ENCODE data around the gene ERC2.

ERC2 gene

DNA sequence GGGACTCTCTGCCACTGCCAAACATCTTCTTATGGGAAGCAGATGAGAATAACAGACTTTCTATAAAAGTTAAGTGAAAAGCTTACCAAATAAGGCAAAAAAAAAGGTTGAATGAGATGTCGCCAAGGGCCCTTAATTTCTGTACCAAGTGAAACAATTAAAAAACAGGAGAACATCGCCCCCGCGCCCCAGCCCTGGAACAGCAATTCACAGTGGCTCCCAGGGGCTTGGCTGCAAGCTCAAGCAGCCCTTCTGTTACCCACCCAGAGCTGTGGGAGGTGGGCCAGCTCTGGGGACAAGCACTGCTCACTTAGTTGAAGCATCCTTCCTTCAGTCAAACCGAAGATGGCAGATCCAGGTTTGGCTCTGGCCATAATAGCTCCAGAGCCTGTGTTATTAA lies 208.0 kb downstream of the ERC2 start:
- H3K9ac ChIP-seq (ENCODE audit: low read depth, low read length): no peak overlapping the region
- peaks cover 7% of the 10 kb centered on the region; the same call in 1 of the 2 replicates for H3K4me1 ChIP-seq (ENCODE audit: insufficient read depth, low read length)
- no peaks in the 10 kb centered on the region for H3K36me3 ChIP-seq (ENCODE audit: insufficient read depth, low read length)
- H3K9me3 ChIP-seq (ENCODE audit: control insufficient read depth, insufficient read depth, low read length): no peaks in the 10 kb centered on the region

DNA sequence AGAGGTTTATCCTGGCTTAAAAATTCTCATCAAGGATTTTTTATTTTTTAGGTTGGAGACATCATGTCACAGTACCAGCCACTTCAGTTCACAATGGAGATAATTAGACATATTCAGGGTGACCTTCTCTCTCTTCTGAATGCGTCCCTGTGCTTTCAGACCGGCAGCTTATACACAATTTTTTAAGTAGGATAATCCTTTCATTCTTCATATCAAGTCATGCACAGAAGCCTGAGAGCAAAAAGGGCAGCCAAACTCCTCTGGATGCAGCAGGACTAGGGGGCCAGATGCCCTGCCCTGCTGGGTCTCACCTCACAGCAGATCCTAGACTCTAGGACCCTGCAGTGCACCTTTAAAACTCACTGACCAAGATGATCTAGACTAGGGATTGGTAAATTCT lies 210.4 kb downstream of the ERC2 start:
- H3K9ac ChIP-seq (ENCODE audit: low read depth, low read length): no peak overlapping the region

DNA sequence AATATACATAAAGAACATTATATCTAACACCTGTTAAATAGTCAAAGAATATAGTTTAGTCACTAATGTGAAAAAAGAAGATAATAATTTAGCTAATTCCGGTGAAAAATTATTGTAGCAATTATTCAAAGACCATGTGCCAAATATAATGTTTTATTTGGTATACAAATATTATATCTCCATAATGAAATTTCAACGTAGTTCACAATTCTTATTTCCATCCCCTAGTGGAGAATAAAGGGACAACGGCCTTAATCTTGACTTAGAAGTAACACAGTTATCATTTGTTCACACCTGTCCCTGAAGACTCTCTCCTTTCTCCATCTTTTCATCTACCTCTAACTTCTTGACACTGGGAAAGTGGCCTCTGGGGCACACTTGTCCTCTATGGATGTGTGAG lies 213.4 kb downstream of the ERC2 start:
- Histone ChIP-seq H3K36me3 (ENCODE audit: insufficient read depth, low read length) (no peaks in the 10 kb centered on the region), H3K9me3 (ENCODE audit: control insufficient read depth, insufficient read depth, low read length) (no peaks in the 10 kb centered on the region), H3K9ac (ENCODE audit: low read depth, low read length) (no peak overlapping the region), H3K4me1 (ENCODE audit: insufficient read depth, low read length) (peaks cover 21% of the 10 kb centered on the region)

More for the DNA sequence above, 210.4 kb downstream of the ERC2 start:
- Histone ChIP-seq H3K4me1 (ENCODE audit: insufficient read depth, low read length) (peaks cover 21% of the 10 kb centered on the region), H3K9me3 (ENCODE audit: control insufficient read depth, insufficient read depth, low read length) (no peaks in the 10 kb centered on the region), H3K36me3 (ENCODE audit: insufficient read depth, low read length) (no peaks in the 10 kb centered on the region)

DNA sequence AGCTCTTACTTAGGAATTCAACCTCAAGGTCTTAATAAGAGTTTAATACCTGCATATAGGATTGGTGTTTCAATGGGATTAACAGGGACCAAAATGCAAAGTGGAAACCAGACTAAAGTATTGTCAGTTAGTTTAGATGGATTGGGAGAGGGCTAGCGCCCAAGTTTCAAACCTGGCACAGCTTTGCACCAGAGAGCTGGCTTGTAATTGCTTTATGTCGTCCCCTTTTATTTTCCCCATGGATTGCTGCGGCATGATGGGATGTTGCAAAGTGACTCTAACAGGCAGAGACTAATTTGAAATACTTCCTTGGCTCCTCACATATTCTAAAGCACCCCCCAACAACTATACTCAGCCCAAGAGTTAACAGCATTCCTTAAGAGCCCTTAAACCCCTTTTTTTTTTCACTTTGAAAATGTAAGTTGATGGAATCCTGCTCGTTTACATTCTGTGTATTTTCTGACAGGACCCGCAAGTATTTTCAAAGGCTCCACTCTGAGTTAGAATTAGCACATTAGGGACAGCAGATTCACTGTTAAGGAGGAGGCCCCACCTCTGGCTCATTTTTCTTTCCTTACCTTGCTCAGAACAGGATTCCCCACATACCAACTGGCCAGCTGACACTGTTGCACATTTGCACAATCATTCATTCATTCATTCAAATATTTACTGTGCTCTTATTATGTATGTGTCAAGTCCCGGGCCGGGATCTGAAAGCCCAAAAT lies 214.2 kb downstream of the ERC2 start:
- H3K9ac ChIP-seq (ENCODE audit: low read depth, low read length): no peak overlapping the region
- no peaks in the 10 kb centered on the region for H3K9me3 ChIP-seq (ENCODE audit: control insufficient read depth, insufficient read depth, low read length)
- H3K4me1 ChIP-seq (ENCODE audit: insufficient read depth, low read length): peaks cover 21% of the 10 kb centered on the region
- no peaks in the 10 kb centered on the region for H3K36me3 ChIP-seq (ENCODE audit: insufficient read depth, low read length)

DNA sequence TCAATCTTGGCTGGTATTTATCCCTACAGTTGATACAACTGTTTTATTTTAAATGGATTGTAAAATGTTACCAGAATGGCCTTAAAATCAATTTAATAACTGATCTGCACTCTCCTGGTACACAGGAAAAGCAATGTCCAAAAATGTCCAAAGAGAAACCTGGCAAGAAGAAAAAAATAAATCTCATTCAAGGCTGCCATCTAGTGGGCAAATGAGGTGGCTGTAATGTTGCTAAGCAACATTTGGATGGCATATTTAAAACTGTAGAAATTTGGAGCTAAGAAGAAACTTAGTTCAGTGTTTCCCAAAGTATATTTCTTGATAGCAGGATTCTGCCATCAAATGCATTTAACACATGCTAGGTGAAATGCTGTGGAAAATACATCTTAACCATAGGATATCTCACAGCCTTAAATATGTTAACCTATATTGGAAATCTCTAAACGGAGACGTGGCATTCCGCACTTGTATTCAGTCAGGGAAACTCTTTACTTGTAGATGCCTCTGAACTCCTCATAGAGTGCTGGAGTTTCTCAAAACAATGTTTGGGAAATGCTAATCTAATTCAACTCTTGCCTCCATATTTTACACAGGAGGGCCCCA lies 216.8 kb downstream of the ERC2 start:
- peaks cover 21% of the 10 kb centered on the region for H3K4me1 ChIP-seq (ENCODE audit: insufficient read depth, low read length)
- no peaks in the 10 kb centered on the region for H3K9me3 ChIP-seq (ENCODE audit: control insufficient read depth, insufficient read depth, low read length)
- no peaks in the 10 kb centered on the region for H3K36me3 ChIP-seq (ENCODE audit: insufficient read depth, low read length)
- H3K9ac ChIP-seq (ENCODE audit: low read depth, low read length): no peak overlapping the region

DNA sequence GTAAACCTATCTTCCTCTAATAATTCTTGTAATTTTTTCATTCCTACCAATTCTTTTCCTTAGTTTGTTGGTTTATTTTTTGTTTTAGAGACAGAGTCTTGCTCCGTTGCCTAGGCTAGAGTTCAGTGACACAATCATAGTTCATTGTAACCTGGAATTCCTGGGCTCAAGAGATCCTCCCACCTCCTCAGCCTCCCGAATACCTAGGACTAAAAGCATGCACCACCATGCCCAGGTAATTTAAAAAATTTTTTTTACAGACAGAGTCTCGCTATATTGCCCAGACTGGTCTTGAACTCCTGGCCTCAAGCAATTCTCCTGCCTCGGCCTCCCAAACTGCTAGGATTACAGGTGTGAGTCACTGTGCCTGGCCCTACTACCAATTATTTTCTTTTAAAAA lies 220.2 kb downstream of the ERC2 start:
- Histone ChIP-seq H3K4me1 (ENCODE audit: insufficient read depth, low read length) (no peaks in the 10 kb centered on the region), H3K36me3 (ENCODE audit: insufficient read depth, low read length) (no peaks in the 10 kb centered on the region), H3K9me3 (ENCODE audit: control insufficient read depth, insufficient read depth, low read length) (no peaks in the 10 kb centered on the region), H3K9ac (ENCODE audit: low read depth, low read length) (no peak overlapping the region)

DNA sequence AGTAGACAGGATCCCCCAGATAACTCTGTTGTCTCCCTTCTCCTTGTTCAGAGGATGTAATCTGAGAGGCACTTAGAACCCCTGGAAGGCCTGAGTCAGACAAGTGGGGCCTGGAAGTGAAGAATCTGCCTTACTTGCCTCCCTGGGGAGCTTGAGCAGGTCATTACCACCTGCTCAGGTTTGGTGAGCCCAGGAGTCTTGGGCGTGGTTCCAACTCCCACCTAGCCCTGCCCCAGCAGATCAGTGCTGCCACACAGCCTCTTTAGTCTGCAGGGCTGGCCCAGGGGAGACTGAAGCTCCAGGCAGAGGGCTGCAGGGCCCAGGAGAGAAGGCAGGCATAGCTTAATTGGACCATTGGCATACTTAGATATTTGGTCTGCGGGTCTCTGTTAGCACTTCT lies 230.0 kb downstream of the ERC2 start:
- H3K9ac ChIP-seq (ENCODE audit: low read depth, low read length): no peak overlapping the region
- H3K4me1 ChIP-seq (ENCODE audit: insufficient read depth, low read length): peaks cover 6% of the 10 kb centered on the region; the same call in 1 of the 2 replicates
- no peaks in the 10 kb centered on the region for H3K36me3 ChIP-seq (ENCODE audit: insufficient read depth, low read length)
- no peaks in the 10 kb centered on the region for H3K9me3 ChIP-seq (ENCODE audit: control insufficient read depth, insufficient read depth, low read length)

DNA sequence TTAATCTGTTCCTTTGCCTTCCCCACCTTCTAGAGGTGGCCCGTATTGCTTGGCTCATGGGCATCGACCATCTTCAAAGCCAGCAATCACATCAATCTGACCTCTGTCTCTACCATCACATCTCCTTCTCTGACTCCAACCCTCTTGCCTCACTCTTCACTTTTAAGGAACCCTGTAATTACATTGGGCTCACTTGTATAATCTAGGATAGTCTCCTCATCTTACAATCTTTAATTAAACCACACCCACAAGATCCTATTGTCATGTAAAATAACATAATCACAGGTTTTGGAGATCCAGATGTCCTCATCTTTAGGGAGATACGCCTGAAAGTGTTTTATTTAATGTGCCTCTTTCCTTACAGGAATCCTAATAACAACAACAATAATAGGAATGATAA lies 234.5 kb downstream of the ERC2 start:
- no peaks in the 10 kb centered on the region for H3K36me3 ChIP-seq (ENCODE audit: insufficient read depth, low read length)
- H3K9ac ChIP-seq (ENCODE audit: low read depth, low read length): no peak overlapping the region
- peaks cover 6% of the 10 kb centered on the region; the same call in 1 of the 2 replicates for H3K4me1 ChIP-seq (ENCODE audit: insufficient read depth, low read length)
- no peaks in the 10 kb centered on the region for H3K9me3 ChIP-seq (ENCODE audit: control insufficient read depth, insufficient read depth, low read length)

DNA sequence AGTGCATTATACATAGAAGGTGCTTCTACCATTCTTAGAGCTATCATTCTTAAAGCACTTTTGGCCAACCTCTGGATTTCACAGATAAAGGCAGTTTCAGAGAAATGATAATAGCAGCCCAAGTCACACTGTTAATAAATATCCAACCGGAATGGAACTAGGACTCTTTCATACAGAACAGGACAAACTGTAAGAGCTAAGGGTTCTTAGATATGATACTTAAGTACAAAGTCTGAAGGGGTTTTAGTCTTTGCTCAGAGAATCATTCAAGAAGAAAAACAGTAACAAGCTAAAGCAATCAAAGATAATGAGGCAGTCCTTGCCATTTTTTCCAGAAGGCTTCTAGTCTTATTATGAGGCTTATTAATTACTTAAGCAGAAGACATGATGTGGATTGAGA lies 239.0 kb downstream of the ERC2 start:
- no peaks in the 10 kb centered on the region for H3K9me3 ChIP-seq (ENCODE audit: control insufficient read depth, insufficient read depth, low read length)
- H3K9ac ChIP-seq (ENCODE audit: low read depth, low read length): no peak overlapping the region
- no peaks in the 10 kb centered on the region for H3K36me3 ChIP-seq (ENCODE audit: insufficient read depth, low read length)
- no peaks in the 10 kb centered on the region for H3K4me1 ChIP-seq (ENCODE audit: insufficient read depth, low read length)

DNA sequence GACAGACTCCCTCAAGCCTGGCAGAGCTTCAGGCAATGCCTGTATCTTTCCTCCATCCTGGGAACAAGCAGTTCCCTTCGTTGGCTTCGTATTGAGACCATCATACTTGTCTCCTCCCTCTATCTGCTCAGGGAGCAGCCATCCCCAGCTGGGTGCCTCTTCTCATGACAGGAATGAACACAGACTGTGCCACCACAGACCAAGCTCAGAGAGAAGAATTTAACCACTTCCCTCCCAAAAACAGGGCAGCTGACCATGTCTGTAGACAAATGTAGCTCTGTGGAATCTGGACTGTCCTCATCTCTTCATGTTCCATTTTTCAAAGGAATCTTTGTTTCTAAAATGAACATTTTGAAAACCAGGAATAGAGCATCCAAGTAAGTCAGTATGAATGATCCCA lies 245.4 kb downstream of the ERC2 start:
- Histone ChIP-seq H3K4me1 (ENCODE audit: insufficient read depth, low read length) (no peaks in the 10 kb centered on the region), H3K9ac (ENCODE audit: low read depth, low read length) (no peak overlapping the region), H3K9me3 (ENCODE audit: control insufficient read depth, insufficient read depth, low read length) (no peaks in the 10 kb centered on the region), H3K36me3 (ENCODE audit: insufficient read depth, low read length) (no peaks in the 10 kb centered on the region)

DNA sequence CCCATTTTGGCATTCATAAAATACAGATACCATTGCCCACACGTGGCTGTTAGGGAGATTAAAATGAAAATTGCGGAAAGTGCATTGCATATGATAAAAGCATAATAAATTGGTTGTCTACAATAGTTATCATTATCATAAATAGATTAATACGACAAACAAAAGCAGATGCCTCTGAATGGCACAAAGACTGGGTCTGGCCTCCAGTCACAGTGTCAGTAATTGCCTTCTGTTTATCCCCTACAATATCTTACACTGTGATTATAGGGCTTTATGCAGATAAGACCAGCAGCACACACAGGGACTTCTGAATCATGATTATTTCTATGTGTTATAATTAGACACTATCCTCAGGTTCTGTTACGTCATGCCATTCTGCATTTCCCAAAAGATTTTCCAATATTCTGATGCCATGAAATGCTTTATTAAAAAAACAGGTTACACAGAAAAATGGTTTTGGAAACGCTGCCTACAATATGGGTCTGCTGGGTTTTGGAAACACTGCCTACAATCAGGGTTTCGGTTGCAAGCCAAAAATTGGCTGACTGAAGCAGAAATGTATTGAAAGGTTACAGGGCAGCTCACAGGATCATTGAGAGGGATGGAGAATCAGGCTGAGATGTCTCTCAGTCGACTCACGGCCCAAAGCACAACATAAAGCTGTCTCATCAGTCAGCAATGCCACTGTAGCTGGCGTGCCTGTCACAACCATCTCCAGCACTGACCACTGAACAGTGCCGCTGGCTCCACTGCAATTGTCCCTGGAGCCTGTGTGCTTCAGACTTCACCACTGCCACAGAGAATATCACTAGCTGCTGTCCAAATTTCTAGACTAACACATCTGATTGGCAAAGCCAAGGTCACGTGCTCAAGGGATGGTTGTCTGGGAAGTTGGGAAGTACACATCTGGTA lies 248.1 kb downstream of the ERC2 start:
- Histone ChIP-seq H3K9ac (ENCODE audit: low read depth, low read length) (no peak overlapping the region), H3K36me3 (ENCODE audit: insufficient read depth, low read length) (no peaks in the 10 kb centered on the region), H3K9me3 (ENCODE audit: control insufficient read depth, insufficient read depth, low read length) (no peaks in the 10 kb centered on the region), H3K4me1 (ENCODE audit: insufficient read depth, low read length) (no peaks in the 10 kb centered on the region)

DNA sequence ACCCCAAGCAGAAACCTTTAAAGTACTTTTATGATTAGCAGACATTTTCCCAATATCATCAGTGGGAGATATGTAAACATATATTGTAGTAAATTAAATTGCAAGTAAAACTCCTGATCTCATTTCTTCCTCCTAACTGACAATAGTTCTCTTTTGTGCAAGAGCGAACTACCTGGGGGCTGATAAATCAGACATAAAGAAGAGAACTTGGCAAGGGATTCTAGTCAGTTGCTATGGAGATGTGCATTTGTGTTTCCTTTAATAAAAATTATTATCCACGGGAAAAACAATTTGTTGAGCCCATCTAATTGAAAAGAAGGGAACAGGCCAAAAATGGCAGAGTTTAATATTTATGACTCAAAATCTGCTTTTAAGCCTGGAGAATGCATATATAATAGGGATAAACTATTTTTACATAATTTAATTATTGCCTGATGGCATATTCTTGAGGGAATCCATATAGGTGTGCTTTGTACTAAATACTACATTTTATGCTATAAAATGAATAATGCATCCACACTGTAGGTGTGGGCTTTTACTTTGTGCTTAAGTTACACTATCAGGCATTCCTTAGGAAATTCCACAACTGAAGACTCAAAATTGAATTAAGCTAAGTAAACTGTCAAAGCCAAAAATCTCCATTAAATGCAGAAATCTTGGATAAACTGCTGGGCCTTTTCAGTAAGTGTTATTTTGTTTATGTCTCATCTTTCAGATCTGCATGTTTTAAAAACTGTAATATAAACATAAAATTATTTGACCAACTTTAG lies 258.1 kb downstream of the ERC2 start:
- no peak overlapping the region for H3K9ac ChIP-seq (ENCODE audit: low read depth, low read length)
- no peaks in the 10 kb centered on the region for H3K4me1 ChIP-seq (ENCODE audit: insufficient read depth, low read length)
- no peaks in the 10 kb centered on the region for H3K36me3 ChIP-seq (ENCODE audit: insufficient read depth, low read length)
- H3K9me3 ChIP-seq (ENCODE audit: control insufficient read depth, insufficient read depth, low read length): no peaks in the 10 kb centered on the region; the same call in 1 of the 2 replicates

DNA sequence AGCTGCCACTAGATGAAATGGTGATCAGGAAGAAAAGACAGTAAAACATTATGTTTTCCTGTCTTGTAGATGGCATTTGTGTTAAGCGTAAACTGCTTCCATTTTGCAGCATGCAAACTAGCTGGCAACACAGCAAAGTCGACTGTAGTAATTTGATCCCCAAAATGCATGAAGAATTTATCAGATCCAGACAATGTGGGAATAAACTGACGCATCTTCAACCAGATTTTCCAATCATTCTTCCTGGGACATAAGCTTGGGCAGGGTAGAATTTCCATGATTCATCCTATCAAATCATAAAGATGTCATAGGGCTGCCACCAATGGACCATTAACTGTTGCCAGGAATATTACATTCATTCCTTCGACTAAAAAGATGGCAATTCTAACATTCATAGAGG lies 260.3 kb downstream of the ERC2 start:
- no peaks in the 10 kb centered on the region for H3K36me3 ChIP-seq (ENCODE audit: insufficient read depth, low read length)
- no peaks in the 10 kb centered on the region for H3K4me1 ChIP-seq (ENCODE audit: insufficient read depth, low read length)
- H3K9me3 ChIP-seq (ENCODE audit: control insufficient read depth, insufficient read depth, low read length): no peaks in the 10 kb centered on the region; the same call in 1 of the 2 replicates
- H3K9ac ChIP-seq (ENCODE audit: low read depth, low read length): no peak overlapping the region

DNA sequence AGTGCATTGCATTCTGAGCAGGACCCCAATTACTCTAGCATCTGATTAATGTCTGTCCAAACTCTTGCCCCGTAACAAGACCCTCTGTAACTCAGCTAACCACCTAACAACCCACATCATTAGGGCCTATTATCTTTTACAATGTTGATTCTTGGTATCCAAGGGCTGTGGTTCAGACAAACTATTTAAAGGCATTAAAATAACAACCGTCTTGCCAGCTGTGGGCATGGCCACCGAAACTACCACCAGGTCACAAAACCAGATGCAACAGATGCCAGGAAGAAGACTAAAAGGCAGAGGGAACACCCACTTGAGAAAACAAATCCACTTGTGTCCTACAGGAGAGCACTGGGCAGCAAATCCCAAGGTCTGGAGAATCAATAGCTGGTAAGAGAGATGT lies 262.9 kb downstream of the ERC2 start:
- Histone ChIP-seq H3K9ac (ENCODE audit: low read depth, low read length) (no peak overlapping the region), H3K4me1 (ENCODE audit: insufficient read depth, low read length) (no peaks in the 10 kb centered on the region), H3K9me3 (ENCODE audit: control insufficient read depth, insufficient read depth, low read length) (no peaks in the 10 kb centered on the region), H3K36me3 (ENCODE audit: insufficient read depth, low read length) (no peaks in the 10 kb centered on the region)
